Endothelial cell (in vitro differentiated cells): ENCODE measurements around the gene NAP1L4. TPM values are rescaled to one million over a fixed set of nuclear protein-coding genes. Genes with fewer than 3 reads are reported as not detected.

Experiments used
- DNase-seq: peaks from one replicate; pipeline ENCODE4 v3.0.0; 2021; ENCODE audit warnings: low spot score
- H3K27ac Mint-ChIP-seq: one replicate; pipeline ENCODE4 v1.8.0; 2021; ENCODE audit warnings: mixed read lengths, inconsistent platforms; ENCODE audit not compliant: unreplicated experiment
- H3K27me3 Mint-ChIP-seq: one replicate; pipeline ENCODE4 v1.8.0; 2021; ENCODE audit warnings: mild to moderate bottlenecking, moderate library complexity, mixed read lengths, inconsistent platforms; ENCODE audit not compliant: unreplicated experiment
- H3K36me3 Mint-ChIP-seq: one replicate; pipeline ENCODE4 v1.8.0; 2021; ENCODE audit warnings: mild to moderate bottlenecking, low read depth, mixed read lengths, inconsistent platforms; ENCODE audit not compliant: unreplicated experiment
- H3K4me1 Mint-ChIP-seq: one replicate; pipeline ENCODE4 v1.8.0; 2021; ENCODE audit warnings: mild to moderate bottlenecking, mixed read lengths, inconsistent platforms; ENCODE audit not compliant: unreplicated experiment
- H3K4me3 Mint-ChIP-seq: one replicate; pipeline ENCODE4 v1.8.0; 2021; ENCODE audit warnings: mild to moderate bottlenecking, mixed read lengths, inconsistent platforms; ENCODE audit not compliant: unreplicated experiment
- H3K9me3 Mint-ChIP-seq: one replicate; pipeline ENCODE4 v1.8.0; 2021; ENCODE audit warnings: mixed read lengths, inconsistent platforms; ENCODE audit not compliant: unreplicated experiment
- CTCF ChIP-seq: fragments of 200-600 bp; sonication (generic); IDR thresholded peaks from one replicate; pipeline ENCODE4 v1.5.0; 2021; ENCODE audit warnings: antibody characterized with exemption; ENCODE audit not compliant: unreplicated experiment
- total RNA-seq: library from RNA; stranded (reverse); fragmentation: NEBNext Ultra II Directional; extraction: Animal tissue kit (Norgen Biotek cat#: 25700); gene quantifications from one replicate; pipeline ENCODE4 v1.2.1, GENCODE V29; 2021; ENCODE audit not compliant: unreplicated experiment

Gene NAP1L4
- total RNA-seq, 1 donor from 2014 or later, result 148 TPM

GRCh38 chr11:3008746-3009336 lies 16.7 kb upstream of the NAP1L4 start:
- Mint-ChIP-seq H3K36me3 (peaks cover 15% of the 10 kb centered on the region), H3K27me3 (peaks cover 5% of the 10 kb centered on the region), H3K27ac (no peak overlapping the region), H3K4me3 (peak overlapping the region; percentile 57), H3K4me1 (no peaks in the 10 kb centered on the region), H3K9me3 (no peaks in the 10 kb centered on the region)
- DNase-seq, result no peak
- no peak for TF ChIP-seq CTCF

- DNase-seq, result no peak
- TF ChIP-seq CTCF, result no peak
- Mint-ChIP-seq H3K9me3 (no peaks in the 10 kb centered on the region), H3K36me3 (peaks cover 23% of the 10 kb centered on the region), H3K27ac (no peak overlapping the region), H3K27me3 (peaks cover 7% of the 10 kb centered on the region), H3K4me3 (no peak overlapping the region), H3K4me1 (no peaks in the 10 kb centered on the region)
These were observed 15.4 kb upstream of the NAP1L4 start for GRCh38 chr11:3007404-3008010.

- H3K9me3 Mint-ChIP-seq, result no peaks in the 10 kb centered on the region
- H3K27ac Mint-ChIP-seq, result no peak overlapping the region
- no peak overlapping the region for H3K4me3 Mint-ChIP-seq
- no peaks in the 10 kb centered on the region for H3K4me1 Mint-ChIP-seq
- no peak for DNase-seq
- TF ChIP-seq CTCF, result no peak
- H3K27me3 Mint-ChIP-seq, result peaks cover 7% of the 10 kb centered on the region
- H3K36me3 Mint-ChIP-seq, result peaks cover 27% of the 10 kb centered on the region
These were observed 14.6 kb upstream of the NAP1L4 start for GRCh38 chr11:3006505-3007260.

- Mint-ChIP-seq H3K36me3 (peaks cover 36% of the 10 kb centered on the region), H3K27me3 (peaks cover 7% of the 10 kb centered on the region), H3K4me1 (no peaks in the 10 kb centered on the region), H3K4me3 (peak overlapping the region; percentile 25), H3K9me3 (no peaks in the 10 kb centered on the region), H3K27ac (no peak overlapping the region)
- TF ChIP-seq CTCF, result no peak
- DNase-seq, result no peak
These were observed 12.4 kb upstream of the NAP1L4 start for GRCh38 chr11:3004481-3004880.
